ENCODE measurements around the gene IGFLR1.

IGFLR1 gene

GRCh38 chr19:35755550-35756376 lies 13.5 kb upstream of the IGFLR1 start:
- H3K4me3 ChIP-seq (ENCODE audit: low read depth, low read length), result peak overlapping the region; percentile 82
- peak; percentile 87 for DNase-seq (ENCODE audit: low read depth)
- TF ChIP-seq, protein P1, sequence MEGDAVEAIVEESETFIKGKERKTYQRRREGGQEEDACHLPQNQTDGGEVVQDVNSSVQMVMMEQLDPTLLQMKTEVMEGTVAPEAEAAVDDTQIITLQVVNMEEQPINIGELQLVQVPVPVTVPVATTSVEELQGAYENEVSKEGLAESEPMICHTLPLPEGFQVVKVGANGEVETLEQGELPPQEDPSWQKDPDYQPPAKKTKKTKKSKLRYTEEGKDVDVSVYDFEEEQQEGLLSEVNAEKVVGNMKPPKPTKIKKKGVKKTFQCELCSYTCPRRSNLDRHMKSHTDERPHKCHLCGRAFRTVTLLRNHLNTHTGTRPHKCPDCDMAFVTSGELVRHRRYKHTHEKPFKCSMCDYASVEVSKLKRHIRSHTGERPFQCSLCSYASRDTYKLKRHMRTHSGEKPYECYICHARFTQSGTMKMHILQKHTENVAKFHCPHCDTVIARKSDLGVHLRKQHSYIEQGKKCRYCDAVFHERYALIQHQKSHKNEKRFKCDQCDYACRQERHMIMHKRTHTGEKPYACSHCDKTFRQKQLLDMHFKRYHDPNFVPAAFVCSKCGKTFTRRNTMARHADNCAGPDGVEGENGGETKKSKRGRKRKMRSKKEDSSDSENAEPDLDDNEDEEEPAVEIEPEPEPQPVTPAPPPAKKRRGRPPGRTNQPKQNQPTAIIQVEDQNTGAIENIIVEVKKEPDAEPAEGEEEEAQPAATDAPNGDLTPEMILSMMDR (conservative IDR thresholded peaks at IDR 0.05; ENCODE audit: low read depth, low read length), result no peak

GRCh38 chr19:35755131-35755549 lies 12.9 kb upstream of the IGFLR1 start:
- peak overlapping the region; percentile 82 for H3K4me3 ChIP-seq (ENCODE audit: low read depth, low read length)
- DNase-seq (ENCODE audit: low read depth), result no peak
- TF ChIP-seq, protein P1 (conservative IDR thresholded peaks at IDR 0.05; ENCODE audit: low read depth, low read length), result no peak

GRCh38 chr19:35754370-35755130 lies 12.3 kb upstream of the IGFLR1 start:
- TF ChIP-seq, protein P1 (conservative IDR thresholded peaks at IDR 0.05; ENCODE audit: low read depth, low read length), result peak; percentile 1
- peak; percentile 28 for DNase-seq (ENCODE audit: low read depth)
- no peak overlapping the region for H3K4me3 ChIP-seq (ENCODE audit: low read depth, low read length)

DNA sequence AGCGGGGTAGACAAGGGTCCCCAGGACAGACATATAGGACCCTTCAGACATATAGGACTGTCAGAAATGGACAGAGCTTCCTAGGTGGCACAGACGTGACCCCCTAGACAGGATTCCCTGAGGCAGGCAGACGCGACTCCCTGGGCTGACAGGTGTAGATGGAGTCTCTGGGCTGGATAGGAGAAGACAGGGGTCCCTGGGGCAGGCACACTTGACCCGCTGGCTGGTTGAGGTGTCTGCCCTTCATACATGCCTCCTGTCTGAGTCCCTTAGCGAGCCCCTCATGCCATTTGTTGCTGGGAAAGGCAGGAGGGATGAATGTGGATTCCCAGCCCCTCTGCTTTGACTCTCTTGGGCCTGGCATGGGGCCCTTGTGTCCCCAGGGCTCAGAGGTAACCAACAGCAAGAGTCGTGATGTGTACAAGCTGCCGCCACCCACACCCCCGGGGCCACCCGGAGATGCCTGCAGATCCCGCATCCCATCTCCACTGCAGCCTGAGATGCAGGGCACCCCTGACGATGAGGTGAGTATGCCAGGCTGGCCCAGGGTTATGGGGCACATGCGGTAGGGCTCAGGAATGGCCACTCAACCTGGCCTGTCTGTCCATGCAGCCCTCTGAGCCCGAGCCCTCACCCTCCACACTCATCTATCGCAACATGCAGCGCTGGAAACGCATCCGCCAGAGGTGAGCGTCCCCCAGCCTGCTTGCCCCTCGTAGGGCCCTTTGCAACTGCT lies 11.6 kb upstream of the IGFLR1 start:
- DNase-seq (ENCODE audit: low read depth), result no peak
- TF ChIP-seq, protein P1 (conservative IDR thresholded peaks at IDR 0.05; ENCODE audit: low read depth, low read length), result no peak
- no peak overlapping the region for H3K4me3 ChIP-seq (ENCODE audit: low read depth, low read length)

GRCh38 chr19:35752746-35753350 lies 10.6 kb upstream of the IGFLR1 start:
- no peak overlapping the region for H3K4me3 ChIP-seq (ENCODE audit: low read depth, low read length)
- TF ChIP-seq, protein P1 (conservative IDR thresholded peaks at IDR 0.05; ENCODE audit: low read depth, low read length), result no peak
- no peak for DNase-seq (ENCODE audit: low read depth)

- TF ChIP-seq, protein P1 (conservative IDR thresholded peaks at IDR 0.05; ENCODE audit: low read depth, low read length), result no peak
- H3K4me3 ChIP-seq (ENCODE audit: low read depth, low read length), result no peak overlapping the region
- DNase-seq (ENCODE audit: low read depth), result no peak
These were observed 9.8 kb upstream of the IGFLR1 start for GRCh38 chr19:35751839-35752745.
